Testis (tissue), 3 donors: ENCODE results near the gene RAD51C. TPM values are rescaled to one million over a fixed set of nuclear protein-coding genes. Genes with fewer than 3 reads are reported as not detected.
"Not testable (repeated sequence)": the region's sequence is repeated elsewhere in the genome, so short reads cannot be mapped to it uniquely, and the experiment has no call there.

Experiments used
- DNase-seq: peaks from one replicate; pipeline ENCODE4 v3.0.0-alpha.2; 2019
- H3K27ac ChIP-seq, 2 donors: fragments of 200-600 bp; sonication (generic); one replicate each; pipeline ENCODE4 v1.5.1; 2019
- H3K27me3 ChIP-seq: fragments of 200-600 bp; sonication (generic); one replicate; pipeline ENCODE4 v1.5.1; 2019
- H3K36me3 ChIP-seq: fragments of 200-600 bp; sonication (generic); one replicate; pipeline ENCODE4 v1.5.1; 2017; ENCODE audit warnings: low read depth; ENCODE audit errors: missing control alignments
- H3K4me1 ChIP-seq: fragments of 200-600 bp; sonication (generic); one replicate; pipeline ENCODE4 v1.5.1; 2019
- H3K4me3 ChIP-seq, 2 donors: fragments of 200-600 bp; sonication (generic); one replicate each; pipeline ENCODE4 v1.5.1; 2017 to 2019
- H3K9me3 ChIP-seq: fragments of 200-600 bp; sonication (generic); one replicate; pipeline ENCODE4 v1.5.1; 2017
- POLR2A ChIP-seq: fragments of 450-650 bp; IDR thresholded peaks from one replicate; pipeline ENCODE4 v1.6.1; 2017; ENCODE audit warnings: antibody characterized with exemption, mild to moderate bottlenecking, moderate library complexity
- WGBS, 2 donors: methylation state at CpG; one replicate each; pipeline ENCODE4 v1.1.5; 2018; 5-methylcytosine and 5-hydroxymethylcytosine counted together
- intact Hi-C: fragments of 100-400 bp; cut with DNase I; formaldehyde crosslinking; loops from one replicate; pipeline ENCODE4 v1.15.1; 2023; ENCODE audit warnings: low total_unique reads
- polyA plus RNA-seq: library from polyadenylated mRNA; stranded (reverse); fragments of 350-450 nt; fragmentation: Illumina TruSeq; extraction: RNeasy Lipid Tissue Mini Kit (QIAGEN cat#74804); gene quantifications from one replicate; pipeline ENCODE4 v1.2.3, GENCODE V29; 2014; ENCODE audit warnings: low read depth, low replicate concordance; ENCODE audit not compliant: insufficient read depth
- total RNA-seq, 2 donors: library from RNA; depleted of rRNA; stranded (reverse); fragments of >200 nt; gene quantifications; one replicate each; pipeline ENCODE4 v1.2.3, GENCODE V29; 2016
- TF ChIP-seq, protein P1 (sequence below), 3 experiments: fragments of 450-650 bp in 2 of 3; fragments of 200-600 bp in 1 of 3; sonication (generic) in 1 of 3; IDR thresholded peaks; one replicate each; pipeline ENCODE4 v1.5.1; 2016 to 2019; ENCODE audit warnings: antibody characterized with exemption in 3 of 3, mild to moderate bottlenecking in 2 of 3, moderate library complexity in 1 of 3

The RAD51C gene
- total and polyA plus RNA-seq, 3 donors from 2014 or later, result 44.5 to 63.4 (median 53.5) TPM

DNA sequence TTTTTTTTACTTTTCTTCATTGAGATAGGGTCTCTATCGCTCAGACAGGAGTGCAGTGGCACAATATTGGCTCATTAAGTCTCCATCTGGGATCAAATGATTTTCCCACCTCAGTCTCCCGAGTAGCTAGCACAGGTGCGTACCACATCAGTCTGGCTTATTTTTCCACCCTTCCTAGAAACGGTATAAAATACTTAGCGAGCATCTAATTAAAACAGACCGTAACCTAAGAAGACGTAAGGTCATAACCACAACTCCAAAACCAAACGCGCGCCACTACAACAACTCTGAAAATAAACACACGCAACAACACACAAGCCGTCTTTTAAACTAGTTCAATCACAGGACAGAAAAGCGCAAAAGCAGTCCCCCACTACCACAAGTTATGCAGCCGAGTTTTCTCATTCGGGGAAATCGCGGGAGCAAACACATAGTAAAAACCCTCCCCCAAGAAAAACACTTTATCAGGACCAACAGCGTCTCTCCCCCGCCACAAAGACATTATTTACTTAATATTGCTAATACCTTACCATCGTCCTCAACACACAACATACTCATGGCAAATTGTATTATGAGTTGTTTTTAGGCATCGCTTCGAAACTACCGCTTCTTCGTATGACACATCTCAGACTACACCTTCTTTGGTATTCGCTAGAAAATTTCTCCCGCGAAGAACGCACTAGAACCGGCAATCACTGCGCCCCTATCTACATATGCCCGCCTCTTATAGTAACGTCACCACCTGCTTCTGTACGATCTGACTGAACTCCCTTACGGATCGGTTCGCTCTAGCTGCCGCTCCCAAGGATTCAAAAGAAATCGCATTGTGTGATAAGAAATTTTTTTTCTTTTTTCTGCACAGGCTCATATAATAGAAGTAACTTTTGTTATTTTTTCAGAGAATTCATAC lies 33.3 kb upstream of the RAD51C start:
- peak; percentile 85 for DNase-seq
- TF ChIP-seq POLR2A, result peak; percentile 92
- TF ChIP-seq, protein P1, sequence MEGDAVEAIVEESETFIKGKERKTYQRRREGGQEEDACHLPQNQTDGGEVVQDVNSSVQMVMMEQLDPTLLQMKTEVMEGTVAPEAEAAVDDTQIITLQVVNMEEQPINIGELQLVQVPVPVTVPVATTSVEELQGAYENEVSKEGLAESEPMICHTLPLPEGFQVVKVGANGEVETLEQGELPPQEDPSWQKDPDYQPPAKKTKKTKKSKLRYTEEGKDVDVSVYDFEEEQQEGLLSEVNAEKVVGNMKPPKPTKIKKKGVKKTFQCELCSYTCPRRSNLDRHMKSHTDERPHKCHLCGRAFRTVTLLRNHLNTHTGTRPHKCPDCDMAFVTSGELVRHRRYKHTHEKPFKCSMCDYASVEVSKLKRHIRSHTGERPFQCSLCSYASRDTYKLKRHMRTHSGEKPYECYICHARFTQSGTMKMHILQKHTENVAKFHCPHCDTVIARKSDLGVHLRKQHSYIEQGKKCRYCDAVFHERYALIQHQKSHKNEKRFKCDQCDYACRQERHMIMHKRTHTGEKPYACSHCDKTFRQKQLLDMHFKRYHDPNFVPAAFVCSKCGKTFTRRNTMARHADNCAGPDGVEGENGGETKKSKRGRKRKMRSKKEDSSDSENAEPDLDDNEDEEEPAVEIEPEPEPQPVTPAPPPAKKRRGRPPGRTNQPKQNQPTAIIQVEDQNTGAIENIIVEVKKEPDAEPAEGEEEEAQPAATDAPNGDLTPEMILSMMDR (IDR thresholded peaks at IDR 0.05), result no peak
- WGBS, 2 donors, result 2 to 3% methylated on average over 38 of the region's 38 CpGs
- intact Hi-C loops, result no loop called here
- H3K4me1 ChIP-seq, result no peaks in the 10 kb centered on the region
- no peaks in the 10 kb centered on the region for H3K9me3 ChIP-seq
- no peaks in the 10 kb centered on the region for H3K36me3 ChIP-seq
- peak overlapping the region; percentile 40 to 76 for H3K27ac ChIP-seq
- no peaks in the 10 kb centered on the region for H3K27me3 ChIP-seq
- H3K4me3 ChIP-seq, result peak overlapping the region; percentile 2 to 35

- Histone ChIP-seq H3K4me3 (peak overlapping the region; percentile 2 to 35), H3K27ac (peak overlapping the region; percentile 40 to 76)
- intact Hi-C loops, H3K4me1 ChIP-seq, H3K36me3 ChIP-seq, H3K9me3 ChIP-seq, H3K27me3 ChIP-seq, DNase-seq: not testable (repeated sequence)
- WGBS, 2 donors, result 27 to 33% methylated on average over 9 of the region's 9 CpGs
Measured at GRCh38 chr17:58659714-58660084, 32.7 kb upstream of the RAD51C start.

- 56 to 74% methylated on average over 4 of the region's 4 CpGs for WGBS, 2 donors
- no peak for TF ChIP-seq POLR2A
- TF ChIP-seq, protein P1 (IDR thresholded peaks at IDR 0.05), result no peak
- Histone ChIP-seq H3K4me3 (no peak overlapping the region), H3K36me3 (no peaks in the 10 kb centered on the region), H3K27me3 (no peaks in the 10 kb centered on the region), H3K4me1 (no peaks in the 10 kb centered on the region), H3K9me3 (no peaks in the 10 kb centered on the region), H3K27ac (no peak overlapping the region)
- intact Hi-C loops, result no loop called here
- no peak for DNase-seq
Measured at GRCh38 chr17:58660621-58661020, 31.8 kb upstream of the RAD51C start.

GRCh38 chr17:58661499-58661898 lies 30.9 kb upstream of the RAD51C start:
- no peak overlapping the region for H3K27ac ChIP-seq
- H3K4me3 ChIP-seq, result peak overlapping the region in 1 of 2 donors; percentile 31
- H3K27me3 ChIP-seq, result no peaks in the 10 kb centered on the region
- no peaks in the 10 kb centered on the region for H3K9me3 ChIP-seq
- WGBS, 2 donors, result 73 to 80% methylated on average over 26 of the region's 26 CpGs
- intact Hi-C loops, result no loop called here
- no peaks in the 10 kb centered on the region for H3K4me1 ChIP-seq
- TF ChIP-seq, protein P1 (IDR thresholded peaks at IDR 0.05), result no peak
- no peak for TF ChIP-seq POLR2A
- DNase-seq, result no peak
- no peaks in the 10 kb centered on the region for H3K36me3 ChIP-seq

DNA sequence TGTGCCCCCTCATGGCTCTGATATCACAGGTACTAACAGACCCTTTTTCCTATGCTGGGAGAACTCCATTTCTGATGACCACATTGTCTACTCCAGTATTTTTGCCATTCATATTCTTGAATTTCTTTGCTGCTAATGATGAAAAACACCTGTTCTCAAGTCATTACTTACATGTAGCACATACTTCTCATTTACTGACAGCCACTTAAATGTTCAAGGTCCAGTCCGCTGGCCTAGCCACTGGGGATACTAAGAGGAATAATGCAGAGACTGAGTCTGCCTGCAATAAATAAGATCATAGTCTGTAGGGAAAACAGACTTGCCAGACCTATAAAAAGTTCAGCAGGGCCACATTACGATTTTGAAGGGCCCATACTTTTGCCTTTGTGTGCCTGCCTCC lies 28.1 kb upstream of the RAD51C start:
- WGBS, 2 donors, result 75 to 83% methylated on average over 2 of the region's 2 CpGs
- intact Hi-C loops, result no loop called here
- Histone ChIP-seq H3K9me3 (no peaks in the 10 kb centered on the region), H3K27me3 (no peaks in the 10 kb centered on the region), H3K27ac (no peak overlapping the region), H3K4me3 (no peak overlapping the region), H3K36me3 (no peaks in the 10 kb centered on the region), H3K4me1 (no peaks in the 10 kb centered on the region)
- DNase-seq, result no peak
- TF ChIP-seq POLR2A, result no peak
- TF ChIP-seq, protein P1 (IDR thresholded peaks at IDR 0.05), result no peak
